Epithelial cell of esophagus (primary cell): ENCODE measurements around the gene FTO.

Experiments
- DNase-seq: peaks from one replicate; pipeline ENCODE4 v3.0.0; 2010; ENCODE audit warnings: low read depth
- H3K4me3 ChIP-seq: 2 replicates; pipeline ENCODE4 v1.5.1; 2011; ENCODE audit warnings: mild to moderate bottlenecking, low read length, control low read depth
- CTCF ChIP-seq: IDR thresholded peaks from 2 replicates; pipeline ENCODE4 v1.5.1; 2011; ENCODE audit warnings: low read depth, mild to moderate bottlenecking, low read length, control low read depth, inconsistent platforms; ENCODE audit not compliant: insufficient read depth; ENCODE audit errors: missing control alignments

Gene FTO

GRCh38 chr16:54070789-54071343 lies 366.9 kb downstream of the FTO start:
- no peak for DNase-seq
- H3K4me3 ChIP-seq, result no peak overlapping the region
- no peak for TF ChIP-seq CTCF

GRCh38 chr16:54071514-54071913 lies 367.6 kb downstream of the FTO start:
- TF ChIP-seq CTCF, result no peak
- DNase-seq, result no peak
- no peak overlapping the region for H3K4me3 ChIP-seq

GRCh38 chr16:54072237-54072636 lies 368.3 kb downstream of the FTO start:
- no peak overlapping the region for H3K4me3 ChIP-seq
- no peak for DNase-seq
- no peak for TF ChIP-seq CTCF

- no peak for DNase-seq
- TF ChIP-seq CTCF, result no peak
- no peak overlapping the region for H3K4me3 ChIP-seq
Observed at GRCh38 chr16:54073356-54073755, 369.4 kb downstream of the FTO start.

GRCh38 chr16:54075446-54075845 lies 371.5 kb downstream of the FTO start:
- no peak for DNase-seq
- no peak overlapping the region for H3K4me3 ChIP-seq
- TF ChIP-seq CTCF, result no peak

- DNase-seq, result no peak
Observed at GRCh38 chr16:54076006-54076504, 372.1 kb downstream of the FTO start.

More at GRCh38 chr16:54076006-54076504, 372.1 kb downstream of the FTO start:
- no peak for TF ChIP-seq CTCF
- no peak overlapping the region for H3K4me3 ChIP-seq
